Inflammatory macrophage treated with lipopolysaccharide for 1 hour (primary cell): ENCODE measurements around the gene PLEKHJ1.

Experiments
- DNase-seq, 2 donors: peaks; one replicate each; pipeline ENCODE4 v3.0.0-alpha.2; 2020 to 2022

PLEKHJ1 gene

DNA sequence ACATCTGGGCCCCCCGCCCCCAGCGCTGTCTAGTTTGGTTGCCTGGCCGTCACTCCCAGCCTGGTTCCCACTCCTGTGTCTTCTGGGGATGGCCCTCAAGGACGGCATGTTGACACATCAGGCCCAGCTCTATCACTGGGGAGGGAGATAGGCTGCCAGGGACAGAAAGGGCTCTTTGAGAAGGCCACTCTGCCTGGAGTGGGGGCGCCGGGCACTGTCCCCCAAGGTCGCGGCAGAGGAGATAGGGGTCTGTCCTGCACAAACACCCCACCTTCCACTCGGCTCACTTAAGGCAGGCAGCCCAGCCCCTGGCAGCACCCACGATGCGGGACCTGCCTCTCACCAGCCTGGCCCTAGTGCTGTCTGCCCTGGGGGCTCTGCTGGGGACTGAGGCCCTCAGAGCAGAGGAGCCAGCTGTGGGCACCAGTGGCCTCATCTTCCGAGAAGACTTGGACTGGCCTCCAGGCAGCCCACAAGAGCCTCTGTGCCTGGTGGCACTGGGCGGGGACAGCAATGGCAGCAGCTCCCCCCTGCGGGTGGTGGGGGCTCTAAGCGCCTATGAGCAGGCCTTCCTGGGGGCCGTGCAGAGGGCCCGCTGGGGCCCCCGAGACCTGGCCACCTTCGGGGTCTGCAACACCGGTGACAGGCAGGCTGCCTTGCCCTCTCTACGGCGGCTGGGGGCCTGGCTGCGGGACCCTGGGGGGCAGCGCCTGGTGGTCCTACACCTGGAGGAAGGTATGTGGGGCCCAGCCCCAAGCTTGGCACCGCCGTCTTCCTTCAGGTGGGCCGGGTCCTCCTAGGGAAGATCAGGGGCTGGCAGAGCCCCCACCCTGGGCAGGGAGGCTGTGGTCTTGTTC lies 13.1 kb upstream of the PLEKHJ1 start, which contains the start of gene AMH:
Gene AMH (plus strand): TSS at position 314 of the 857 bp plus-strand sequence. CDS start 10 bp downstream, at position 324.
- no peak for DNase-seq

DNA sequence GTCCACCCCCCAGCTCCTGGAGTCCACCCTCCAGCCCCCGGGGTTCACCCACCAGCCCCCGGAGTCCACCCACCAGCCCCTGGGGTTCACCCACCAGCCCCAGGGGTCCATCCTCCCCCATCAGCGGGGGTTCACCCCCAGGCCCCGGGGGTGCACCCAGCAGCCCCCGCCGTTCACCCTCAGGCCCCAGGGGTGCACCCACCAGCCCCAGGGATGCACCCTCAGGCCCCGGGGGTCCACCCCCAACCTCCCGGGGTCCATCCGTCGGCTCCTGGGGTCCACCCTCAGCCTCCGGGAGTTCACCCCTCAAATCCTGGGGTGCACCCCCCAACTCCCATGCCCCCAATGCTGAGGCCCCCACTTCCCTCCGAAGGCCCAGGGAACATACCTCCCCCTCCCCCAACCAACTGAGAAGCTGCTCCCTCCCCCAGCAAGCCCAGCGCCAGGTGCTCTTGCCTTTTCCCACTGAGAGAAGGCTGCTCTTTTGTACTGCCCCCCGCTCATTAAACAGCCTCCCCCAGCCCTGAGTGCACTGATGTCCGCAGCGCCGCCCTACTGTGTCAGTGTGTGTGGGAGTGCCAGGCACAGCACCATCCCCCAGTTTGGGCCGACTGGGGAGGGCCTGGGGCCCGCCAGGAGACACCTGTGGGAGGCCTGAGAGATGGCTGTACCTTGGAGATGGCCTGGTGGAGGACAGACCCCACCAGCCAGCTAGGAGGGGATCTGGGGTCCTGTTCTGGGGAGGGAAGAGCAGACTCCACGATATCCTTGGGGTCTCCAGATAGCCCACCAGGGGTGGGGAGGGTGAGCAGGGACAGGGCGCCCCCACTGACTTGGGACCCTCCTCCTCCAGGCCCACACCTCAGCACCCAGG lies 12.2 kb upstream of the PLEKHJ1 start:
- no peak for DNase-seq

DNA sequence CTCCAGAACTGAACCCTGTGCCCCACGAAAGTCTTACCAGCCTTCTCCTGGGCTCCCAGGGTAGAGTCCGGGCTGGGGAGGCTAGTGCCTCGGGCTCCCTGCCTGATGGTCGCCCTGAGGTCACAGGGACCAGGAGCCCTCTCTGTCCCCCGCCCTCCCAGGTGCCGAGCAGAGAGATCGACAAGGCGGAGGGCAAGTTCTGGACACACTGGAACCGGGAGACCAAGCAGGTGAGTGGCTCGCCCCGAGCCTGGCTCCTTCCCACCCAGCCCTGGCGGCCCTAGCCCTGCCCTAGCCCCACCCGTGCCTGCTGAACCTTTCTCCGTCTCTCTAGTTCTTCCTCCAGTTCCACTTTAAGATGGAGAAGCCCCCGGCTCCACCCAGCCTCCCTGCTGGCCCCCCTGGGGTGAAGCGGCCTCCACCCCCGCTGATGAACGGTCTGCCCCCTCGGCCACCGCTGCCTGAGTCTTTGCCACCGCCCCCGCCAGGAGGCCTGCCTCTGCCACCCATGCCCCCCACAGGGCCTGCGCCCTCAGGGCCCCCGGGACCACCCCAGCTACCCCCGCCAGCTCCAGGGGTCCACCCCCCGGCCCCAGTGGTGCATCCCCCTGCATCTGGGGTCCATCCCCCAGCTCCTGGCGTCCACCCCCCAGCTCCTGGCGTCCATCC lies 11.4 kb upstream of the PLEKHJ1 start:
- DNase-seq: no peak

DNA sequence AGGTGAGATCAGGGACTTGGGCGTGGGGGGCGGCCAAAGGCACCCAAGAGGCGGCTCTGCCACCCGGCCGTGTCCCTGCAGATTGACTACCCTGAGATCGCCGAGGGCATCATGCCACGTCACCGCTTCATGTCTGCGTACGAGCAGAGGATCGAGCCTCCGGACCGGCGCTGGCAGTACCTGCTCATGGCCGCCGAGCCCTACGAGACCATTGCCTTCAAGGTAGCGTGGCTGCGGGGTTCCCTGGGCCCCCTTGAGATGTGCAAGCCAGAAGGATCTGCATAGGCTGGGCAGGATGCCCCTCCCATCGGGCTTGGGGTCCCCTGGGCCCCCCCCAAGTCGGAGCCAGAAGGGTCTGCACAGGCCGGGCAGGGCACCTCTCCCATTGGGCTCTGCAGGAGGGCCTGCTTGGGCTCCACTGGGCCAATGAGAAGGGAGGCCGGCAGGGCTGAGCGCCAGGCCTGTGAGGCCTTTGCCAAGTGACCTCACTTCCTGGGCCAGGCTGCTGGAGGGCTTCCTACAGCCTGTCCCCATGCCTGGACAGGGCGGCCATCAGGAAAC lies 10.8 kb upstream of the PLEKHJ1 start:
- no peak for DNase-seq

DNA sequence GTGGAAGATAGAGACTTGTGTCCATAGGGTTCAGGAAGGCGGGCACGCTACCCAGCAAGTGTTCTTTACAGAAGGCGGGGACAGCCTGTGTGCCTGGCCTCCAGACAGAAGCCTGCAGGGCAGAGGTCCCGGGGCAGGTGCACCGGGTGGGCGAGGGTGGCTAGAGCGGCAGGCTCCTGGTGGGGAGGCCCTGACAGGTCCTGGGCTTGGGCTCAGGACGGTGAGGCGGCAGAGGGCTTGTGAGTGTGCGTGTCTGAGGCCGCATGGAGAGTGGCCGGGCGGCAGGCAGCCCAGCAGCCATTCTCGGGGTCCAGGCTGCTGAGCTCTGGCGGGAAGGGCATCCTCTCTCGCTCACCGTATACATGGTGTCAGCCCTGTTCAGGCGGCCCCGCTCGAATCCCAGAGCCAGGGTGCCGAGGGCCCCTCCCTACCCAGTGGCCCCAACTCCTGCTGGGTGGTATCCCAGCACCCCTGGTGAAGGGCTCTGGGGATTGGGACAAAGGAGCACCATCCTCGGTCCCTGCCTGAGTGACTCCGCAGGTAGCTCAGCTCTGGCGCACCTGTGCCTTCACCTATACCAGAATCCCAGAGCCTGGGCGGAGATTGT lies 10.0 kb upstream of the PLEKHJ1 start:
- no peak for DNase-seq

DNA sequence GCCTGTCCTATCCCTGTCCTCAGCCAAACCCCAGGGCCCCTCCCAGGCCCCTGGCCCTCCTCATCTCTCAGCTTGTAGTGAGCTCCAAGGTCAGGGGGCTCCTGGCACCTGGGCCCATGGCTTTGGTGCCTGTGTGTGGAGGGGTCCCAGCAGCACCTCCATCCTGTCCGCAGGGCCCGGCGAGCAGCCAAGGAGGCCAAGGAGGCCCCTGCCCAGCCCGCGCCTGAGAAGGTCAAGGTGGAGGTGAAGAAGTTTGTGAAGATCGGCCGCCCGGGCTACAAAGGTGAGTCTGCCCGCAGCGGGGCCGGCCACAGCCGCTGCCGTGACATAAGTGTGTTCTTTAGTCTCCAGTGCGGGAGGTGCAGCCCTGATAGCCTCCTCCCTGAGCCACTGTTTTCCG lies 9.1 kb upstream of the PLEKHJ1 start:
- no peak for DNase-seq

DNA sequence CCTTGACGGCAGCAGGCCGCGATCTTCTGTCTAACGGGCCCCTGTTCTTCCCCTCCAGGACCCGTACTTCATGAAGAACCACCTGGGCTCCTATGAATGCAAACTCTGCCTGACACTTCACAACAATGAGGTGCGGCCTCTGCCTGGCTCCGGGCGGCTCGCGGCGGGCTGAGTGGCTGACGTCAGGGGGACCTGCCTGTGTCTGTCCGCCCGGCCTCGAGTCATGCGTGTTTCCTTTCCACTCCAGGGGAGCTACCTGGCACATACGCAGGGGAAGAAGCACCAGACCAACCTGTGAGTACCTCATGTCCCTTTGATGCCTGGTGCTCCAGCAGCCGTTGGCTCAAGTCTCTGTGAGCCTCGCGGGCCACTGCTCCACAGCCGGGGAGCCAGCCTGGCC lies 8.4 kb upstream of the PLEKHJ1 start:
- DNase-seq: no peak

DNA sequence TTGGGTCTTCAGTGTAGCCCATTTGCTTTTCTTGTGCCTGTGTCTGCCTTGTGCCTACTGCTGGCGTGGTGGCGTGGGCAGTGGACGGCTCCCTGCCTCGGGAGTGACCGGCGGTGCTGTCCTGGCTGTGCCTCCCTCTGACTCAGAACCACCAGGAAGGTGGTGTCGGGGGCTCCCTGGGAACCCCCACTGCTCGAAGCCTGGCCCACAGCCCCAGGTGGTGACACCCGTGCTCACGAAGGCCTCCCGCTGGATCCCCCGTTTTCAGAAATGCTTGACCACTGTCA lies 7.9 kb upstream of the PLEKHJ1 start:
- no peak for DNase-seq

DNA sequence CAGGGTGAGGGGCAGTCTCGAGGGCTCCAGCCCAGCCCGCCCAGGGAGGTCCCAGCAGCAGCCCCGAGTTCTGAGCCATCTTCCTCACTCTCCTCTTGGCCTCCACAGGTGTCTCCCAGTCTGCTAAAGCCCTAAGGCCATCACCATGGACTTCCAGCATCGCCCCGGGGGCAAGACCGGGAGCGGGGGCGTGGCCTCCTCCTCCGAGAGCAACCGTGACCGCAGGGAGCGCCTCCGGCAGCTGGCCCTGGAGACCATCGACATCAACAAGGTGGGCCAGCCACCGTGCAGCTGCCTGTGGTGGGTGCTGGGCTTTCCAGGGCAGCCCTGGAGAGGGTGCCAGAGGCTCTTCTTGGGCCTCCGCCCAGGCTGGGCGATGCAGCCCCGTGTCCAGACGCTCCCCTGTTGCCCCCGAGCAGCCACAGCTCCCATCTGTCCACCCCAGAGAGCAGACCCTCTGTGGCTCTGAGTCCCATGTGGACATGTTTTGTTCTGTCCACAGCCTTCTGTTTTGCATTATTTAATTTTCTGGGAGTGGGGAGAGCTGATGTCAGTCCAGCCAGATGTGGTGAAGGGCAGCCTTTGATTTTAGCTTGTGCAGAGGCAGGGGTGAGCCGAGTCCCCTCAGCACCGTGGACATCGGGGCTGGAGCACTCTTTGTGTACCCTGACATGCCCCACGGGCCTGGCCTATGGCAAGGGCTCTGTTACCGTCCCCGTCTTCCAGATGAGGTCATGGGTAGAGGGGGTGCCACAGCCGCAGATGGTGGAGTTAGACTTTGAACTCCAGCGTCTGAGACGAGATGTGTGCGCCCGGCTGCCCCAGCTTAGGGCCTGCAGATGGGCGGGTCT lies 7.4 kb upstream of the PLEKHJ1 start:
- DNase-seq: no peak

DNA sequence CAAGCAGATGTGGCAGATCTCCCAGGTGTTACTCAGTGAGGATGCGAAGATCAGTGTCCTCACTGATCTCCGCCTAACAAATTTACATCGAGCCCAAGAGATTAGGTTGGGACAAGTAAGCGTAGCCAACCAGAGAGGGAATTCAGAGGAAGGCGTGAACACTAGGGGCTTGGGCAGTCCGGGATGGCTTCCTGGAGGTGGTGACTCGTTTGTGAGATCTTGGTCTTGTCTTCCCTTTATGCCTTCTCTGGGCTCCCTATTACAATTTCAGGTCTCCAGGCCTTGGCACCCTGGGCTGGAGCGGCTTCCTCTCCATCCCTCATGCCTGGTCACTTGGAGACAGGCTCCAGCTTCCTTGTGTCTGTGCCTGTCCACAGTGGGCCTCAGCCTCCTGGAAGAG lies 6.7 kb upstream of the PLEKHJ1 start:
- DNase-seq: no peak

DNA sequence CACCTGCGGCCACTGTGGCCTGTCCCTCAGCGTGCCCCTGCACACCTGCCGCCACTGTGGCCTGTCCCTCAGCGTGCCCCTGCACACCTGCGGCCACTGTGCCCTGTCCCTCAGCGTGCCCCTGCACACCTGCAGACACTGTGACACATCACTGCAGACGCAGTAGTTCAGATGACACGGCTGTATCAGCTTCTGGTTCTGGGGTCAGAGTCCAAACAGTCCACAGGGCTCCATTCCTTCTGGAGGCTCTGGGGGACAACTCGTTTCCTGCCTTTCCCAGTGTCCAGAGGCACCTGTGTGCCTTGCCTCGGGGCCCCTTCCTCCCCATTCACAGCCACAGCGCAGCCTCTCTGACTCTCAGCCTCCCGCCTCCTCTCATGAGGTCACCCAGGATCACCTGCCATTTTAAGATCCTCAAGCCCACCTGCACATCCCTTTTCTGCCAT lies 6.0 kb upstream of the PLEKHJ1 start:
- no peak for DNase-seq

DNA sequence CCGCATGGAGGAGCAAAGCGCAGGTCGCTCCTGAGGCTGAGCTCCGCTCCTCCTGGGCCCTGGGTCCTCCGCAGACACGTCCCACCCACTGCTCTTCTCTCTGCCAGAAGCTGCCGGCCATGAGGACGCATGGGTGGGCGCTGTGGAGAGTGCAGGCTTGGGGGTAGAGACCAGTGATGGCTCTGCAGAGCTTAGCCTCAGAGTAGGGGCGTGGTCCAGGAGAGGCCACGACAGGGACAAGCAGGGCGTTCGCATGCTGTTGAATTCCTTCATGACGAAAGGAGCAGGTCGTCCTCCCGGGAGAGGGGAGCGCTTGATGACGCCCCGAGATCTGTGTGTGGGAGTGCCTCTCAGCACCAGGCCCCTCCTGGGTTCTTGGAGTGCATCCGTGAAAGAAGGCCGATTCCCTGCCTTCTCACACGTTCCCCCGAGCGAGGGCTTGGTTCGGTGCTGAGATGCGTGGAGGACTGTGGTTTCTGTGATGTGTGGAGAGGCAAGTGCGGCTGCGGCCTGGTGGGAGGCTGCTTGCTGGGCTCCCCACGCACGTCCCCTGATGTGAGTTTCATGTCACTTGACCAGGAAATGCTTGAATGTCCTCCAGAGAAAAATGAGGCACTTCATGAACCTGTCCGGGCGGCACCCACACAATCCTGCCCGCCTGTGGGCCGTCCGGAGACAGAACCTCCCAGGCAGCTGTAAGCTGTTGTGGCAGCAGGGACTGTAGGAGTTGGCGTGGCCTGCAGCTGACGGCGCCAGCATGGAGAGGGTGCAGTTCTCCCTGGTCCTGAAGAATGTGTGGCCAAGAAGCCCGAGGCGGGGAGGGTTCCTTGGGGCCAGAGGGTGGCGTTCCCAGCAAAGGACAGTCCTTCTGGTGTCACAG lies 5.0 kb upstream of the PLEKHJ1 start:
- DNase-seq: no peak

DNA sequence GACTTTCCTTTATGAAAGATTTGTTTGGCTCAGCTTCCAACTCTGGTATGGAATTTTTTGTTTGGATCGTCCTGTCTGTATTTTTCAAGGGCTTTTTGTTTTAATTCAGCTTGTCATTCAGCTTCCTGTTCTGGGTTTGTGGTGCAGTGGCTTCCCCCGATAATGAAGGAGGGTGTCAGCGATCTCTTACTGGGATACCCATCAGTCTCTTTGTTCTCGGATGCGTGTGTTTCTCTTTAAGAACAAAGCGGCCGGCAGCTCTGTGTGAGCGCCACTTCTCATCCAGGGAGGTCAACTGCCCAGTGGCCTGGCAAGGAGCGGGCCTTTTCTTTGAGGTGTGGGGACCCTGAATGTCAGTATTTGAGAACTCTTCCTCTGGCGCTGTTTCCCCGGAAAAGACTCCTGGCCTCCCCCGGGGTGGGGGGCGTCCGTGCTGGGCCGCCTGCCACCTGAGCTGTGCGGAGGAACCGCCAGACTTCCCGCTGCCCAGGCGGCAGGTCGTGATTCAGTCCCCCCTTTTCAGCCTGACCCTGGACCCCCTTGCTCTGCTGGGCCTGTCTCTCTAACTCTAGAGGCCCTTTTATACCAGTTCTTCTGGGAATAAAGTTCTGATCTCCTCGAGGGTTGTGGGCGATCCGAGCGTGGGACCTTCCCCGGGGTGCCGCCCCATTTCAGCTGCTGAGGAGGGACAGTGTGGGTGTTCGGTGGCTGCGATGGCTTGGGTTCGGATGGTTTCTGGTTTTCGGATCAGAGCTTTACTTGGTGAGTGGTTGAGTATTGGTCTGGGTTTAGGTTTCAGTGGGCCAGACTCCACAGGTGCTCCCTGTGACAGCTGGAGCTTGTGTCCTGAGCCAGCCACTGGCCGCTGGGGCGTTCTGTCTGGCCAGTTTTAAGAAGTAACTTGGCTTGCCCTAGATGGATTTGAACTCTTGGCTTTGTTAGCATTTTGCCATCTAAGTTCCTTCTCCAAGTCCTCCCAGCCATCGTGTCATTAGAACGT lies 3.9 kb upstream of the PLEKHJ1 start:
- peak; percentile 24 to 38 for DNase-seq

DNA sequence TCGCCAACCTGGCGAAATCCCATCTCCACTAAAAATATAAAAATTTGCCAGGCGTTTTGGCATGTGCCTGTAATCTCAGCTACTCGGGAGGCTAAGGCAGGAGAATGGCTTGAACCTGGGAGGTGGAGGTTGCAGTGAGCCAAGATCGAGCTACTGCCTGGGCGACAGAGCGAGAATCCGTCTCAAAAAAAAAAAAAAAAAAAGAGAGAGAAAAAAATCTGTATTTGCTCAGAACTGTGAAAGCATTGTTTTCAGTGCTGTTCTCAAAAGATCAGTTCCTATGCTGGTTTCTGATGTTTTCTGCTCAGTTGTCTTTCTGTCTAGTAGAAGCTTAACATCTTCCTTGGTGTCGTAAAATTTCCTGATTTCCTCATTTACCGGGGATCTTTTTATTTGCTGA lies 3.0 kb upstream of the PLEKHJ1 start:
- DNase-seq: peak; percentile 42 to 46

DNA sequence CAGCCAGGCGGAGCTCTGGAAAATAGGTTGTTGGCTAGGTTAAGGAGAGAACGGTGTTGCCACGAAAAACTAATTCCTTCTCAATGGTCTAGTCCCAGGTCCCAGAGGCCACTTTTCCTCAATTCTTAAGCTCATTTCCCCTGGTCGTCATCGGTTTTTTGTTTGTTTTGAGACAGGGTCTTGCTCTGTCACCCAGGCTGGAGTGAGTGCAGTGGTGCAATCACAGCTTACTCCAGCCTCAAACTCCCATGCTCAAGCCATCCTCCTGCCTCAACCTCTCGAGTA lies 1.7 kb upstream of the PLEKHJ1 start:
- DNase-seq: no peak

DNA sequence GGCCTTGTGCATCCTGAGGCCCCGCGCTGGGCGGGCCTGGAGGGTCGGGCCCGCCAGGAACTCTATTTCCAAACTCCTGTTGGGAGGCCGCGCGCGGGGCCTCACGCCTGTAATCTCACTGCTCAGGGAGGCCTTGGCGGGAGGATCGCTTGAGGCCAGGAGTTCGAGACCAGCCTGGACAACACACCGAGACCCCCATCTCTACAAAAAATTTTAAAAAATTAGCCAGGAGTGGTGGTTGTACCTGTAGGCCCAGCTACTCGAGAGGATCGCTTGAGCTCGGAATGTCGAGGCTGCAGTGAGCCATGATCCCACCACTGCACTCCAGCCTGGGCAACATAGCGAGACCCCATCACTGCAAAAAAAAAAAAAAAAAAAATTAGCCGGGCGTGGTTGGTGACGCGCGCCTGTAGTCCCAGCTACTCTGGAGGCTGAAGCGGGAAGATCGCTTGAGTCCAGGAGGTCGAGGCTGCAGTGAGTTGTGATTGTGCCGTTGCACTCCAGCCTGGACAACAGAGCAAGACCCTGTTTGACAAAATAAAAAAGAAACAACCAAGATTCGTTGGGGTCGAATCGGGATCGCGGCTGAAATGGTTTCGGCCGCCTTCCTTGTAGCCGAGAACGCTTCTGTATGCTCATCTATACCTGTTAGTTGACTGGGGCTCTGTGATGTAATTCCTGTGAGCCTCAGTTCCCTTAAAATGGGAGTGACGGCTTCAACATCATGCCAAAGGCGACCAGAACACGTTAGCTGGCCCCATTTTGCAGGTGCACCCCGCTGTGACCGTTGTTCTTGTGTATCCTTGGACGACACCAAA lies 1.1 kb upstream of the PLEKHJ1 start:
- DNase-seq: no peak

DNA sequence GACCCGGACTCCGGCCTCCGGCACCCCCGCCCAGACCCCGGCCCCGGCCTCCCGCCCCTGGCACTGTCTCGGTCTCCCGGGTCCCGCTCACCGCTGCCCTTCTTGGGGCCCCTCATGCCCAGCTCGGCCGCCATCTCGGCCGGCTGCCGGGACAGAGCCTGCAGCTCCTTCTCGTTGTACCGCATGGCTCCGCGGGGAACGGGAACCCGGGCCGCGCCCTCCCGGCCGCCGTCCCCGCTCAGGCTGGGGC lies 140 bp downstream of the PLEKHJ1 start:
- DNase-seq: no peak

DNA sequence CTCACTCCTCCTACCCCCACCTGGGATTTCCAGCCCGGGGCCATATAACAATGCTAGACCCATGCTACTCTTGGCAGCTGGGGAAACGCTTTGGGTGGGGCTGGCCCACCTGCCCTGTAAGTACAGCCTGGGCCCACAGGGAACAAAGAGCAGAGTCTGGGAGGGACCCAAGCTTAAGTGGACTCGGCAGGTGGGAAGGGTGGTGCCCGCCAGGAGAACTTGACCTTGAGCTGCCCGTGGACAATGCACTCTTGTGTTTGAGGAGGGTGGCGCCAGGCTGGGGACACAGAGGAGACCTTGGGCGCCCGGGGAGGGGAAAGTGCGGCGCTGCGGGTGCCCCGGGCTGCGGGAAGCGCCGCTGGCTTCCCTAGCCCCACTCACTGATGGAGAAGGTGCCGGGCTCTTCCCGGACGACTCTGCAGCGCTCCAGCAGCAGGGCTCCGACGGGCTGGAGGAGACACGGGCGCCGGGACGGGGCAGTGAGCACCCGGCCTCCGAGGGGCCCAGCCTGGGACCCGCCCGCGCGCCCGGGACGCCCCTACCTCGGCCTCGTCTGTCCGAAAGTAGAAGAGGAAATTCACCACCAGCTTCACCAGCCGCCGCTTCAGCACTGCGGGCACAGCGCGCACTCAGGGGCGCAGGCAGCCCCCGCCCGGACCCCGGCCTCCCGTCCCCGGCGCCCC lies 607 bp downstream of the PLEKHJ1 start:
- peak in 1 of 2 donors; percentile 16 for DNase-seq
